ENCODE measurements around the gene PRADC1.

The PRADC1 gene

GRCh38 chr2:73252238-73253027, 19.4 kb upstream of the PRADC1 start:
- peak overlapping the region; percentile 67; the same call in 1 of the 2 replicates for H3K27ac ChIP-seq

DNA sequence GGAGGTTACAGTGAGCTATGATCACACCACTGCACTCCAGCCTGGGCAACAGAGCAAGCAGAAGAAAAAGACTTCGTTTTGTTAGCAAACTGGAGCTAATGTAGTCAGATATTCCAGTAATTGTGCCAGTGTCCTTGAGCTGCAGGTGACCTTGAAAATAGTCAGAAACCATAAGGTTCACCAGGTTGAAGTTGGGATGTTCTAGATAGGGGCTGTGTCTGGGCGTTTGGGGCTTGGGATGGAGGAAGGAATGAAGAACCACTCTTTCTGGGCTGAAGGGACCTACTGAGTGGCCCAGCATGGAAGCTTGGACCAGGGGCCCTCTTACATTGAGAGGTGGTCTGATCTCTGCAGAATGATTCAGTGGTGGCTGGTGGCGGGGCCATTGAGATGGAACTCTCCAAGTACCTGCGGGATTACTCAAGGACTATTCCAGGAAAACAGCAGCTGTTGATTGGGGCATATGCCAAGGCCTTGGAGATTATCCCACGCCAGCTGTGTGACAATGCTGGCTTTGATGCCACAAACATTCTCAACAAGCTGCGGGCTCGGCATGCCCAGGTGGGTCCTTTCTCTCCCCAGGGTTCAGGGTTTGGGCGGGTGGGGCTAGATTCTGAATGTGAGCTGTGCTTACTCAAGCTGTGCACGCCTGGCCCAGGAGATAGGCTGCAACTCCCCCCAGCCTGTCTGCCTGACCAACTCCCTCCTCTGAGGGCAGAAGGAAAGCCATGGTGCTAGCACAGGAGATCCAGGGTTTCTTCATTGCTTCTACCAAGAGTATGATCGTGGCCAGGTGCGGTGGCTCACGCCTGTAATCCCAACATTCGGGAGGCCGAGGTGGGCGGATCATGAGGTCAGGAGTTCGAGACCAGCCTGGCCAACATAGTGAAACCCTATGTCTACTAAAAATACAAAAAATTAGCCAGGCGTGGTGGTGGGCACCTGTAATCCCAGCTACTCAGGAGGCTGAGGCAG, 18.1 kb upstream of the PRADC1 start:
- no peak overlapping the region for H3K27ac ChIP-seq
- TF ChIP-seq, protein P1, sequence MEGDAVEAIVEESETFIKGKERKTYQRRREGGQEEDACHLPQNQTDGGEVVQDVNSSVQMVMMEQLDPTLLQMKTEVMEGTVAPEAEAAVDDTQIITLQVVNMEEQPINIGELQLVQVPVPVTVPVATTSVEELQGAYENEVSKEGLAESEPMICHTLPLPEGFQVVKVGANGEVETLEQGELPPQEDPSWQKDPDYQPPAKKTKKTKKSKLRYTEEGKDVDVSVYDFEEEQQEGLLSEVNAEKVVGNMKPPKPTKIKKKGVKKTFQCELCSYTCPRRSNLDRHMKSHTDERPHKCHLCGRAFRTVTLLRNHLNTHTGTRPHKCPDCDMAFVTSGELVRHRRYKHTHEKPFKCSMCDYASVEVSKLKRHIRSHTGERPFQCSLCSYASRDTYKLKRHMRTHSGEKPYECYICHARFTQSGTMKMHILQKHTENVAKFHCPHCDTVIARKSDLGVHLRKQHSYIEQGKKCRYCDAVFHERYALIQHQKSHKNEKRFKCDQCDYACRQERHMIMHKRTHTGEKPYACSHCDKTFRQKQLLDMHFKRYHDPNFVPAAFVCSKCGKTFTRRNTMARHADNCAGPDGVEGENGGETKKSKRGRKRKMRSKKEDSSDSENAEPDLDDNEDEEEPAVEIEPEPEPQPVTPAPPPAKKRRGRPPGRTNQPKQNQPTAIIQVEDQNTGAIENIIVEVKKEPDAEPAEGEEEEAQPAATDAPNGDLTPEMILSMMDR (conservative IDR thresholded peaks at IDR 0.05): no peak

More at GRCh38 chr2:73252238-73253027, 19.4 kb upstream of the PRADC1 start:
- TF ChIP-seq, protein P1 (conservative IDR thresholded peaks at IDR 0.05): no peak

DNA sequence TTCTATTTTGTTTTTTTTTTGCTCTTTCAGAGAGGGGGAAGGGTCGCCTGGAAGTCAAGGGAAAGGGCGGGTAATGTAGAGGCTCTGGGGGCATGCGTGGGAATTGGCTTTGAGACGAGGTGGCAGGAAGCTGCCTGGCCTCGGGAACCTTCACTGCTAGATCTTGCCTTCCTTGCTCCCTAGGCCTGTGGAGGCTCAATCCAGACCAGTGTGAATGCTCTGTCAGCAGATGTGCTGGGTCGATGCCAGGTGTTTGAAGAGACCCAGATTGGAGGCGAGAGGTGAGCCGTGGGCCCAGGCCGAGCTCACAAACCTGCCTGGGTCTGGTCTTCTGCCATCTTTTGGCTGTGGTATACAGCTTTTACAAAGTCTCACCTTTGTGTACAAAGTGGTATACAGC, 16.6 kb upstream of the PRADC1 start:
- H3K27ac ChIP-seq: no peak overlapping the region
- TF ChIP-seq, protein P1 (conservative IDR thresholded peaks at IDR 0.05): no peak

DNA sequence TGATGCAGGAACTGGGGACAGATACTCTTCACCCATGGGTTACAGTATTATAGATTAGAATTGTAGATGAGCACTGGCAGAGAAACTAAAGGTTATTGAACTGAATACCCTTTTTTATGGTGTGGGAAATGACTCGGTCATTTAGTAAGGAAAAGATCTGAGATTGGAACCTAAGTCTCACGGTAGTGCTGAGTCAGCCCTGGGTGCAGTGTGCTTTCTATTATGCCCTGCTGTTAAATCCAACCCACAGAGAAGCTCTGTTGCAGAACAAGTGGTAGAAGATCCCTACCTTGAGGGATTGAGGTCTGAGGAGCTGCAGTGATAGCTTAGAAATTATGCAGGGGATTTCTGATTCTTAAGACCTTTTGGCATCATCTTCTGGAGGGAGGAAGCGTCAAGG, 13.8 kb upstream of the PRADC1 start:
- TF ChIP-seq, protein P1 (conservative IDR thresholded peaks at IDR 0.05): no peak
- no peak overlapping the region for H3K27ac ChIP-seq

- TF ChIP-seq, protein P1 (conservative IDR thresholded peaks at IDR 0.05): no peak
- H3K27ac ChIP-seq: no peak overlapping the region
Measured at GRCh38 chr2:73244580-73244979, 11.5 kb upstream of the PRADC1 start.

DNA sequence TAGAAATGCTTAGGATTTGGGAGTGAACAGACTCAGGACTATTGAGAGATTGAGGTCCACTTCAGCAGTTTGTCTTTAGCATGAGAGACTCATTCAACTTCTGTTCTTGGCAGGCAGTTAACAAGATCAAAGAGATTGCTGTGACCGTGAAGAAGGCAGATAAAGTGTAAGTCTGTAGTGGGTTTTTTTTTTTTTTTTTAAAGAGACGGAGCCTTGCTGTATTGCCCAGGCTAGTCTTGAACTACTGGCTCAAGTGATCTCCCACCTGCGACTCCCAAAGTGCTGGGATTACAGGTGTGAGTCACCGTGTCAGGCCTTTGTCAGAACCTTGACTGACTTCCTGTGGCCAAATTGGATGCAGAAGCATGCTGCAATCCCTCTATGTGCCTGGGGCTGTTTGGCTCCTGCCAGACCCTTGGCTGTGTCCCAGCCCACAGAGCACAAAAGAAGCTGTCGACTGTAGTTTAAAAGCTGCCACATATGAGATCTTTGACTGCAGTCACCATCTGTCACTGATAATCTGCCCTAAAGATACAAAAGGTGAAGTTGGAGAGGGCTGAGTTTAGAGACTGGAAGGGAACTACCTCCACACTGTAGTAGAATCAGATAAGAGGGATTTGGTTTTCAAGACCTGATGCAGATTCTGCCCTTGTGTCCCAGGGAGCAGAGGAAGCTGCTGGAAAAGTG, 11.0 kb upstream of the PRADC1 start:
- TF ChIP-seq, protein P1 (conservative IDR thresholded peaks at IDR 0.05): no peak
- no peak overlapping the region for H3K27ac ChIP-seq
